WERI-Rb-1 (cell line): ENCODE results near the gene ZNF337.

ENCODE experiments used
- DNase-seq: peaks from one replicate; pipeline ENCODE4 v3.0.0-alpha.2; 2020
- H3K27ac ChIP-seq: fragments of 250-450 bp; sonication (Bioruptor Pico); 2 replicates; pipeline ENCODE4 v1.5.1; 2020; ENCODE audit warnings: mild to moderate bottlenecking, moderate library complexity
- H3K27me3 ChIP-seq: fragments of 250-450 bp; sonication (Bioruptor Pico); 2 replicates; pipeline ENCODE4 v1.5.1; 2021; ENCODE audit warnings: mild to moderate bottlenecking, low read depth, moderate library complexity; ENCODE audit not compliant: insufficient read depth, severe bottlenecking
- H3K36me3 ChIP-seq: fragments of 250-450 bp; sonication (Bioruptor Pico); 2 replicates; pipeline ENCODE4 v1.5.1; 2020; ENCODE audit warnings: mild to moderate bottlenecking, moderate library complexity
- H3K4me3 ChIP-seq: 2 replicates; pipeline ENCODE4 v1.5.1; 2011; ENCODE audit warnings: low read depth, mild to moderate bottlenecking, control low read depth, low read length
- H3K9me3 ChIP-seq: fragments of 250-450 bp; sonication (Bioruptor Pico); 2 replicates; pipeline ENCODE4 v1.5.1; 2021; ENCODE audit warnings: mild to moderate bottlenecking, moderate library complexity; ENCODE audit not compliant: severe bottlenecking
- CTCF ChIP-seq: IDR thresholded peaks from 2 replicates; pipeline ENCODE4 v1.5.1; 2011; ENCODE audit warnings: low read depth, mild to moderate bottlenecking, control low read depth, inconsistent platforms, low read length

The ZNF337 gene

GRCh38 chr20:25699914-25700313, 3.3 kb upstream of the ZNF337 start:
- H3K36me3 ChIP-seq = peaks cover 3% of the 10 kb centered on the region; the same call in 1 of the 2 replicates
- no peaks in the 10 kb centered on the region for H3K27me3 ChIP-seq
- no peak overlapping the region for H3K27ac ChIP-seq
- H3K9me3 ChIP-seq = no peaks in the 10 kb centered on the region
- no peak overlapping the region for H3K4me3 ChIP-seq
- no peak for TF ChIP-seq CTCF
- no peak for DNase-seq

GRCh38 chr20:25697132-25697446, 436 bp upstream of the ZNF337 start:
- peaks cover 3% of the 10 kb centered on the region; the same call in 1 of the 2 replicates for H3K36me3 ChIP-seq
- no peak for TF ChIP-seq CTCF
- H3K4me3 ChIP-seq = peak overlapping the region; percentile 88
- no peak for DNase-seq
- H3K27ac ChIP-seq = no peak overlapping the region
- H3K9me3 ChIP-seq = no peaks in the 10 kb centered on the region
- H3K27me3 ChIP-seq = no peaks in the 10 kb centered on the region

- Histone ChIP-seq H3K4me3 (peak overlapping the region; percentile 88), H3K27ac (peak overlapping the region; percentile 84), H3K27me3 (no peaks in the 10 kb centered on the region), H3K9me3 (no peaks in the 10 kb centered on the region), H3K36me3 (peaks cover 8% of the 10 kb centered on the region)
- DNase-seq = no peak
- no peak for TF ChIP-seq CTCF
These were observed 902 bp downstream of the ZNF337 start for GRCh38 chr20:25695532-25696370.

- DNase-seq = no peak
- Histone ChIP-seq H3K27me3 (no peaks in the 10 kb centered on the region), H3K36me3 (peaks cover 8% of the 10 kb centered on the region), H3K9me3 (no peaks in the 10 kb centered on the region), H3K4me3 (no peak overlapping the region), H3K27ac (no peak overlapping the region)
- TF ChIP-seq CTCF = no peak
These were observed 4.2 kb downstream of the ZNF337 start for GRCh38 chr20:25692499-25692898.

GRCh38 chr20:25690427-25690826, 6.2 kb downstream of the ZNF337 start:
- no peaks in the 10 kb centered on the region for H3K27me3 ChIP-seq
- no peak for DNase-seq
- H3K27ac ChIP-seq = no peak overlapping the region

More at GRCh38 chr20:25690427-25690826, 6.2 kb downstream of the ZNF337 start:
- TF ChIP-seq CTCF = no peak
- Histone ChIP-seq H3K9me3 (no peaks in the 10 kb centered on the region), H3K36me3 (peaks cover 6% of the 10 kb centered on the region; the same call in 1 of the 2 replicates), H3K4me3 (no peak overlapping the region)
